GM19468 (cell line): ENCODE data around the gene ZNF285.
"Not testable (repeated sequence)": the region's sequence is repeated elsewhere in the genome, so short reads cannot be mapped to it uniquely, and the experiment has no call there.

ENCODE experiments used
- ATAC-seq: cut with Tn5 transposase; IDR thresholded peaks from one replicate; pipeline ENCODE4 v1.9.1; 2021; ENCODE audit warnings: mild to moderate bottlenecking, moderate library complexity, moderate number of reproducible peaks; ENCODE audit not compliant: unreplicated experiment; ENCODE audit errors: extremely low read depth

The ZNF285 gene

GRCh38 chr19:44401139-44402115 is at the start of gene ZNF285:
ZNF285 (minus strand) TSS chr19:44401608; CDS start chr19:44397213, 4,395 bp downstream.
- ATAC-seq, result peak; percentile 67

GRCh38 chr19:44447916-44448674 is 46.7 kb upstream of the ZNF285 start, which contains the start of gene ZNF229:
ZNF229 (minus strand) TSS chr19:44448472; CDS start chr19:44442847, 5,625 bp downstream.
- ATAC-seq, result no peak

- ATAC-seq, result no peak
Observed at GRCh38 chr19:44438441-44438840, 37.0 kb upstream of the ZNF285 start.

- ATAC-seq, result no peak
Observed at GRCh38 chr19:44435441-44435840, 34.0 kb upstream of the ZNF285 start.

- no peak for ATAC-seq
Observed at GRCh38 chr19:44430956-44431355, 29.5 kb upstream of the ZNF285 start.

GRCh38 chr19:44415553-44415952 is 14.1 kb upstream of the ZNF285 start:
- ATAC-seq, result not testable (repeated sequence)

- not testable (repeated sequence) for ATAC-seq
Observed at GRCh38 chr19:44389268-44389667, 12.1 kb downstream of the ZNF285 start.

- ATAC-seq, result no peak
Observed at GRCh38 chr19:44374789-44375188, 26.6 kb downstream of the ZNF285 start.

- no peak for ATAC-seq
Observed at GRCh38 chr19:44371815-44372480, 29.5 kb downstream of the ZNF285 start.

GRCh38 chr19:44367024-44367423 is 34.4 kb downstream of the ZNF285 start:
- no peak for ATAC-seq

- ATAC-seq, result no peak
Observed at GRCh38 chr19:44356383-44357111, 44.9 kb downstream of the ZNF285 start, which contains the start of gene ZNF112. ZNF112 (minus strand) TSS chr19:44356680; CDS start chr19:44340539, 16,141 bp downstream.

- ATAC-seq, result no peak
Observed at GRCh38 chr19:44346556-44346955, 54.9 kb downstream of the ZNF285 start.

GRCh38 chr19:44345959-44346358 is 55.4 kb downstream of the ZNF285 start:
- ATAC-seq, result no peak

- no peak for ATAC-seq
Observed at GRCh38 chr19:44344255-44344654, 57.2 kb downstream of the ZNF285 start.

- no peak for ATAC-seq
Observed at GRCh38 chr19:44341794-44342193, 59.6 kb downstream of the ZNF285 start.

- ATAC-seq, result not testable (repeated sequence)
Observed at GRCh38 chr19:44334639-44335038, 66.8 kb downstream of the ZNF285 start.
